ENCODE measurements around the gene CCDC60. TPM values are rescaled to one million over a fixed set of nuclear protein-coding genes. Genes with fewer than 3 reads are reported as not detected.

CCDC60 gene
- total and polyA plus RNA-seq, 2 of the 13 experiments (the other 11 are each of a cell fraction or from before 2014, with no cell fraction given): not detected

DNA sequence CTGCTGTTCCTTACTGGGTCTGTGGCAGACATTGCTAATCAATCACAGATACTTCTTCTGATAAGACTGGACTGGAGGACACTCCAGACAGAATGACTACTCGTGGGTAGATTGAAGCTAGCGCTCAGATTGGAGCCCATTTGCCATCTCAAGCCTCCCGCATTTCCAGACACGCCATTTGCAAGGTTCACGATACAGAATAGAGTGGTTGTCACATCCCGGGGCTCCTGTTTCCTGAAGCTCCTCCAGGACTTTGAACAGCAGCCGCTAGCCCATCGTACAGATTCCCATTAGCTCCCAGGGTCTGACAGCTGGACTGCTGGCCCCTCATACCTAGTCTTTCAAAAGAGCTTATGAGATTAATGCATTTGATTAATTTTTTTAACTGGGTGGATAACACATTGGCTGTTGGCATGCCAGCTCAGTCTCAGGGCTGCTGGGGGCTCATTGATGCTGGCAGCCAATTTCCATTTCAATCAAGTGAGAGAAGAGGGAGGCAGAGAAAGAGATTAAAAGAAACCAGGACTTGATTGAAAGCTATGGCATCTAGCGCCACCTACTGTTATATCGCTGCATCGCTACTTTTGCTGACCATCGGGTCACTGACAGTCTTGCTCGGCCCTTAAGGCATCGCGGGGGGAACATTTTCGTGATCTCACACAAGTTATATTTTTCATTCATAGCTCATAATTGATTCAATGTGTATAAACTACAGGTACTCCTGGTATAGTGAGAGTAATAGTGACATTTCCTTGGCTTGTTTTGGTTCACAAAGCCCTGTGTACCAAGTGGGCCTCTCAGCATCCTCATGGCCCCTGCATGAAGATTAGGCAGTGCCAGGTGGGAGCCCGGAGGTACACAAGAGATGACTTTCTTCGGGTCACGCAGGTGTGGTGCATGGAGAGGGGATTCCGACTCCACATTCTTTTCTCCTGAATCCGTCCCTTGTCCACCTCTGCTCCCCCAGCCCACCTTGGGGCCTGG lies 78.6 kb downstream of the CCDC60 start:
- BruUV-seq (replicated peaks): no TSS peak
- TF ChIP-seq ZNF33A (CRISPR knock-in tag; IDR thresholded peaks at IDR 0.05; ENCODE audit: borderline replicate concordance): no peak
- TF ChIP-seq SMC3 (IDR thresholded peaks at IDR 0.05; ENCODE audit: low read length): peak; percentile 80
- TF ChIP-seq STAG1 (CRISPR knock-in tag; IDR thresholded peaks at IDR 0.05): peak; percentile 85
- TF ChIP-seq ZNF619 (CRISPR knock-in tag; IDR thresholded peaks at IDR 0.05): no peak
- TF ChIP-seq, protein P1, sequence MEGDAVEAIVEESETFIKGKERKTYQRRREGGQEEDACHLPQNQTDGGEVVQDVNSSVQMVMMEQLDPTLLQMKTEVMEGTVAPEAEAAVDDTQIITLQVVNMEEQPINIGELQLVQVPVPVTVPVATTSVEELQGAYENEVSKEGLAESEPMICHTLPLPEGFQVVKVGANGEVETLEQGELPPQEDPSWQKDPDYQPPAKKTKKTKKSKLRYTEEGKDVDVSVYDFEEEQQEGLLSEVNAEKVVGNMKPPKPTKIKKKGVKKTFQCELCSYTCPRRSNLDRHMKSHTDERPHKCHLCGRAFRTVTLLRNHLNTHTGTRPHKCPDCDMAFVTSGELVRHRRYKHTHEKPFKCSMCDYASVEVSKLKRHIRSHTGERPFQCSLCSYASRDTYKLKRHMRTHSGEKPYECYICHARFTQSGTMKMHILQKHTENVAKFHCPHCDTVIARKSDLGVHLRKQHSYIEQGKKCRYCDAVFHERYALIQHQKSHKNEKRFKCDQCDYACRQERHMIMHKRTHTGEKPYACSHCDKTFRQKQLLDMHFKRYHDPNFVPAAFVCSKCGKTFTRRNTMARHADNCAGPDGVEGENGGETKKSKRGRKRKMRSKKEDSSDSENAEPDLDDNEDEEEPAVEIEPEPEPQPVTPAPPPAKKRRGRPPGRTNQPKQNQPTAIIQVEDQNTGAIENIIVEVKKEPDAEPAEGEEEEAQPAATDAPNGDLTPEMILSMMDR (CRISPR knock-in tag; IDR thresholded peaks at IDR 0.05): peak; percentile 81
- TF ChIP-seq MAF1 (CRISPR knock-in tag; IDR thresholded peaks at IDR 0.05; ENCODE audit: borderline replicate concordance): no peak
- peak; percentile 65 for TF ChIP-seq RAD21 (CRISPR knock-in tag; IDR thresholded peaks at IDR 0.05)
- TF ChIP-seq ERF (CRISPR knock-in tag; IDR thresholded peaks at IDR 0.05): no peak
- TF ChIP-seq MAFK (conservative IDR thresholded peaks at IDR 0.05 in 1 of 2, IDR thresholded peaks at IDR 0.05 in 1 of 2; ENCODE audit: low read length in 2 of 2): 0 out of 4 replicates have a peak, but pooled peaks of 1 of the 2 experiments have one; percentile 3
- TF ChIP-seq, protein P2, sequence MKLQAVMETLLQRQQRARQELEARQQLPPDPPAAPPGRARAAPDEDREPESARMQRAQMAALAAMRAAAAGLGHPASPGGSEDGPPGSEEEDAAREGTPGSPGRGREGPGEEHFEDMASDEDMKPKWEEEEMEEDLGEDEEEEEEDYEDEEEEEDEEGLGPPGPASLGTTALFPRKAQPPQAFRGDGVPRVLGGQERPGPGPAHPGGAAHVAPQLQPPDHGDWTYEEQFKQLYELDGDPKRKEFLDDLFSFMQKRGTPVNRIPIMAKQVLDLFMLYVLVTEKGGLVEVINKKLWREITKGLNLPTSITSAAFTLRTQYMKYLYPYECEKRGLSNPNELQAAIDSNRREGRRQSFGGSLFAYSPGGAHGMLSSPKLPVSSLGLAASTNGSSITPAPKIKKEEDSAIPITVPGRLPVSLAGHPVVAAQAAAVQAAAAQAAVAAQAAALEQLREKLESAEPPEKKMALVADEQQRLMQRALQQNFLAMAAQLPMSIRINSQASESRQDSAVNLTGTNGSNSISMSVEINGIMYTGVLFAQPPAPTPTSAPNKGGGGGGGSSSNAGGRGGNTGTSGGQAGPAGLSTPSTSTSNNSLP (IDR thresholded peaks at IDR 0.05; ENCODE audit: low read depth, low read length): peak; percentile 61; the same call in 1 of the 2 replicates
- H3K9me3 ChIP-seq (ENCODE audit: low read length): no peaks in the 10 kb centered on the region
- FAIRE-seq: peak; percentile 54
- POLR2A ChIA-PET: no interaction called here
- no peak overlapping the region for H2AFZ ChIP-seq (ENCODE audit: low read length)
- H3K79me2 ChIP-seq (ENCODE audit: insufficient read depth, low read length): no peaks in the 10 kb centered on the region
- in situ Hi-C loops (cut with HindIII; ENCODE audit: extremely low pct_ligation_motif_present, low pct_unique_long_range_greater_than_20kb) (loop anchor here (25.0 kb wide), 1 partner anchor 401 kb away; no protein-coding TSS in a partner anchor), intact Hi-C loops (cut with micrococcal nuclease; ENCODE audit: unreplicated experiment) (loop anchor here (2.0 kb wide), 1 partner anchor 298 kb away; no protein-coding TSS in a partner anchor)
- H3K4me3 ChIP-seq (replicated peaks in 1 of 3; ENCODE audit: insufficient read depth in 1 of 3, low read depth in 2 of 3, low read length in 3 of 3): no peak overlapping the region
- no peaks in the 10 kb centered on the region; a peak in 1 of 5 replicates for H3K27me3 ChIP-seq (ENCODE audit: control insufficient read depth in 1 of 2, insufficient read depth in 2 of 2, low read length in 2 of 2)
- H3K4me1 ChIP-seq (ENCODE audit: insufficient read depth, low read length): no peaks in the 10 kb centered on the region
- peak; percentile 54 for ATAC-seq
- CTCF ChIA-PET (ENCODE audit: low intra/inter-chr PET ratio, low total read pairs): interaction anchor here (0.6 to 1.6 kb wide), 4 partner anchors 298 to 699 kb away, joined by 3 to 12 read pairs (median 4); no protein-coding TSS in a partner anchor
- H3K9ac ChIP-seq (ENCODE audit: insufficient read depth, low read depth, low read length): no peak overlapping the region
- H3K36me3 ChIP-seq (replicated peaks in 1 of 2; ENCODE audit: control insufficient read depth in 1 of 2, insufficient read depth in 2 of 2, low read length in 2 of 2): no peaks in the 10 kb centered on the region
- H4K20me1 ChIP-seq (ENCODE audit: insufficient read depth, low read length): no peaks in the 10 kb centered on the region
- peak; percentile 43 for DNase-seq (ENCODE audit: low spot score)
- no peak overlapping the region for H3K4me2 ChIP-seq (ENCODE audit: low read depth, low read length)
- no peak overlapping the region for H3K27ac ChIP-seq (ENCODE audit: extremely low read length, insufficient read depth, low read length)
- 28% methylated on average over 21 of the region's 21 CpGs for WGBS (ENCODE audit: low lambda C conversion rate)
